Measurements from ENCODE around the gene RAB3A.

- no peak for TF ChIP-seq CTCF (IDR thresholded peaks at IDR 0.05; ENCODE audit: extremely low read depth in 1 of 2, insufficient read depth in 1 of 2, low read depth in 1 of 2, low read length in 2 of 2)
- no peak for TF ChIP-seq POLR2A (IDR thresholded peaks at IDR 0.05; ENCODE audit: low read depth, low read length)
- TF ChIP-seq JUN (IDR thresholded peaks at IDR 0.05; ENCODE audit: borderline replicate concordance, insufficient read depth, insufficient read length, low read depth), result no peak
- TF ChIP-seq MYC (IDR thresholded peaks at IDR 0.05; ENCODE audit: low read depth, low read length), result no peak
- no peak for TF ChIP-seq MAX (IDR thresholded peaks at IDR 0.05; ENCODE audit: insufficient read depth, insufficient read length)
- TF ChIP-seq EZH2 (IDR thresholded peaks at IDR 0.05; ENCODE audit: borderline replicate concordance, low read depth, low read length, severe bottlenecking), result no peak
- no peak for TF ChIP-seq POLR2AphosphoS5 (IDR thresholded peaks at IDR 0.05; ENCODE audit: insufficient read depth, low read depth, low read length)
- TF ChIP-seq GATA2 (IDR thresholded peaks at IDR 0.05; ENCODE audit: insufficient read depth, insufficient read length, low read depth, low read length), result no peak
Observed at GRCh38 chr19:18172331-18173053, 31.4 kb downstream of the RAB3A start.
